Body of pancreas (tissue), 4 donors: ENCODE data around the gene ST3GAL4. TPM values are rescaled to one million over a fixed set of nuclear protein-coding genes. Genes with fewer than 3 reads are reported as not detected.

ENCODE experiments used
- ATAC-seq: fragments of 150-250 bp; one replicate; pipeline ENCODE4 v1.9.1; 2016
- DNase-seq, 4 donors: peaks; one replicate each; pipeline ENCODE4 v3.0.0-alpha.2; 2019
- H3K27ac ChIP-seq, 4 donors: fragments of 200-600 bp; sonication (generic); 1 replicate in 3 of 4; 2 replicates in 1 of 4; pipeline versions ENCODE4 v1.5.1 to v1.6.1; 2016 to 2019; ENCODE audit warnings: mild to moderate bottlenecking in 1 of 4, mixed read lengths in 1 of 4, moderate library complexity in 1 of 4
- H3K27me3 ChIP-seq, 2 donors: fragments of 200-600 bp; sonication (generic); one replicate each; pipeline ENCODE4 v1.6.0; 2016; ENCODE audit warnings: mild to moderate bottlenecking in 1 of 2
- H3K36me3 ChIP-seq, 2 donors: fragments of 200-600 bp; sonication (generic); replicated peaks in 1 of 2; 2 replicates each; pipeline ENCODE4 v1.5.1; 2016; ENCODE audit warnings: low read depth in 2 of 2; ENCODE audit not compliant: insufficient read depth in 1 of 2
- H3K4me1 ChIP-seq: fragments of 200-600 bp; sonication (generic); one replicate; pipeline ENCODE4 v1.6.0; 2016
- H3K4me3 ChIP-seq, 2 donors: fragments of 200-600 bp; sonication (generic); 1 replicate in 1 of 2; 2 replicates in 1 of 2; pipeline ENCODE4 v1.5.1; 2016 to 2019
- H3K9me3 ChIP-seq, 3 donors: fragments of 200-600 bp; sonication (generic); 1 replicate in 2 of 3; 2 replicates in 1 of 3; pipeline ENCODE4 v1.5.1; 2016
- CTCF ChIP-seq, 7 experiments: fragments of 450-650 bp in 4 of 7; fragments of 200-600 bp in 3 of 7; sonication (generic) in 3 of 7; IDR thresholded peaks; one replicate each; pipeline ENCODE4 v1.5.1; 2016 to 2019; ENCODE audit warnings: antibody characterized with exemption in 7 of 7
- POLR2A ChIP-seq, 3 donors: fragments of 450-650 bp; IDR thresholded peaks; one replicate each; pipeline ENCODE4 v1.6.1; 2016; ENCODE audit warnings: antibody characterized with exemption in 3 of 3, mild to moderate bottlenecking in 2 of 3
- WGBS, 2 donors: methylation state at CpG; one replicate each; pipeline ENCODE4 v1.1.5; 2017; 5-methylcytosine and 5-hydroxymethylcytosine counted together
- intact Hi-C: fragments of 100-400 bp; cut with DNase I; formaldehyde crosslinking; loops from one replicate; pipeline ENCODE4 v1.15.1; 2023
- total RNA-seq, 2 donors: library from RNA; depleted of rRNA; stranded (reverse); fragments of >200 nt; gene quantifications; one replicate each; pipeline ENCODE4 v1.1.0, GENCODE V29; 2016

Gene ST3GAL4
- total RNA-seq, 2 donors from 2014 or later, result 7.5 to 14.8 TPM

GRCh38 chr11:126357969-126358762 lies 2.7 kb downstream of the ST3GAL4 start:
- 82 to 84% methylated on average over 10 to 18 of the region's 18 CpGs for WGBS, 2 donors
- ATAC-seq, result no peak
- Histone ChIP-seq H3K4me3 (no peak overlapping the region), H3K9me3 (no peaks in the 10 kb centered on the region), H3K27ac (peak overlapping the region in 1 of 4 donors; percentile 10), H3K36me3 (no peaks in the 10 kb centered on the region), H3K27me3 (no peaks in the 10 kb centered on the region), H3K4me1 (peaks cover 21% of the 10 kb centered on the region)
- DNase-seq, result no peak
- TF ChIP-seq POLR2A (IDR thresholded peaks at IDR 0.05) (no peak), CTCF (IDR thresholded peaks at IDR 0.05) (no peak)
- intact Hi-C loops, result no loop called here

- no peak for DNase-seq
- H3K4me3 ChIP-seq, result no peak overlapping the region
- no peaks in the 10 kb centered on the region for H3K27me3 ChIP-seq
- no peaks in the 10 kb centered on the region for H3K9me3 ChIP-seq
- 86 to 93% methylated on average over 2 of the region's 2 CpGs for WGBS, 2 donors
- intact Hi-C loops, result no loop called here
- H3K27ac ChIP-seq, result no peak overlapping the region
- TF ChIP-seq CTCF (IDR thresholded peaks at IDR 0.05) (no peak), POLR2A (IDR thresholded peaks at IDR 0.05) (no peak)
- no peak for ATAC-seq
- peaks cover 21% of the 10 kb centered on the region for H3K4me1 ChIP-seq
- no peaks in the 10 kb centered on the region for H3K36me3 ChIP-seq
These were observed 3.3 kb downstream of the ST3GAL4 start for GRCh38 chr11:126358763-126359160.

GRCh38 chr11:126359431-126360048 lies 4.1 kb downstream of the ST3GAL4 start:
- no peak for TF ChIP-seq CTCF (IDR thresholded peaks at IDR 0.05)
- no peak for TF ChIP-seq POLR2A (IDR thresholded peaks at IDR 0.05)
- peak; percentile 16 for ATAC-seq
- H3K4me3 ChIP-seq, result no peak overlapping the region
- no peaks in the 10 kb centered on the region for H3K9me3 ChIP-seq
- no peaks in the 10 kb centered on the region for H3K27me3 ChIP-seq
- intact Hi-C loops, result no loop called here
- peak; percentile 29 to 38 (median 30) for DNase-seq
- H3K4me1 ChIP-seq, result peaks cover 20% of the 10 kb centered on the region
- no peak overlapping the region for H3K27ac ChIP-seq
- 64 to 67% methylated on average over 14 to 16 of the region's 16 CpGs for WGBS, 2 donors
- H3K36me3 ChIP-seq, result no peaks in the 10 kb centered on the region

GRCh38 chr11:126360049-126360446 lies 4.6 kb downstream of the ST3GAL4 start:
- DNase-seq (no peak), ATAC-seq (no peak)
- H3K4me1 ChIP-seq, result peaks cover 15% of the 10 kb centered on the region
- H3K27ac ChIP-seq, result no peak overlapping the region
- 86 to 97% methylated on average over 8 of the region's 8 CpGs for WGBS, 2 donors
- no peaks in the 10 kb centered on the region for H3K27me3 ChIP-seq
- no peaks in the 10 kb centered on the region for H3K36me3 ChIP-seq
- intact Hi-C loops, result no loop called here
- no peaks in the 10 kb centered on the region for H3K9me3 ChIP-seq
- no peak overlapping the region for H3K4me3 ChIP-seq
- TF ChIP-seq POLR2A (IDR thresholded peaks at IDR 0.05) (no peak), CTCF (IDR thresholded peaks at IDR 0.05) (no peak)
